ENCODE measurements around the gene RRP8. TPM values are rescaled to one million over a fixed set of nuclear protein-coding genes. Genes with fewer than 3 reads are reported as not detected.

The RRP8 gene
- total and polyA plus RNA-seq, 2 of the 8 experiments (the other 6 are each of a cell fraction or from before 2014, with no cell fraction given), result 4.2 to 14.9 TPM

DNA sequence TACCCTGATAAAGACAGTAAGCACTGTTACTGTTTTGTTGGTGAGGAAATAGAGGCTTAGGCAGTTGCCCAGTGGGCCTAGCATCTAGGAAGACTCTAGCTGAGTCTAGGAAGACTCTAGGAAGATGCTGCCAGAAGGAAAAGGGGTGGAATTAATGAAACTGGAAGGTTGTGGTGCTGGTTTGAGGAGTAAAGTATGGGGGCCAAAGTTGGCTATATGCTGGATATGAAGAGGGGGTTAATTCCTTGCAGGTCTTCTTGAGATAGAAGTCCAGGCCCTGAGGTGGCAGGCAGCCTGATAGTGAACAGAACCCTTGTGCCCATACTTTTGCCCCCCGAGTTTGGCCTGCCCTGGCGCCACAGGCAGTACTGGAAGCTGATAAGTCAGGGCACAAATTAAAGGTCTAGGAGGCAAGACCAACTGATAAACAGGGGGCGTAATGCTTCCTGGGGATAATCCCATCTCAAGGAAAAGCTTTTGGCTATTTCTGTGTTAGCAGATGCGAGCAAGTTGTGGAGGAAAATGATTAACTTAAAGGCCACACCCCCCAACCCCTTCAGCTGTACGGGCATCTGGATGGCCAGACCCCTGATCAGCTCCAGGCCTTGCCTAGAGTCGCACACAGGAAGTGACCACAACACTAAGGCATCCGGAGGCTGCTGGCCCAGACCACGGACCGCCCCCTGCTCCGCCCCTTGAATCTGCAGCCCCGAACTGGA is 3.2 kb upstream of the RRP8 start (continued):
- TF ChIP-seq, protein P1, sequence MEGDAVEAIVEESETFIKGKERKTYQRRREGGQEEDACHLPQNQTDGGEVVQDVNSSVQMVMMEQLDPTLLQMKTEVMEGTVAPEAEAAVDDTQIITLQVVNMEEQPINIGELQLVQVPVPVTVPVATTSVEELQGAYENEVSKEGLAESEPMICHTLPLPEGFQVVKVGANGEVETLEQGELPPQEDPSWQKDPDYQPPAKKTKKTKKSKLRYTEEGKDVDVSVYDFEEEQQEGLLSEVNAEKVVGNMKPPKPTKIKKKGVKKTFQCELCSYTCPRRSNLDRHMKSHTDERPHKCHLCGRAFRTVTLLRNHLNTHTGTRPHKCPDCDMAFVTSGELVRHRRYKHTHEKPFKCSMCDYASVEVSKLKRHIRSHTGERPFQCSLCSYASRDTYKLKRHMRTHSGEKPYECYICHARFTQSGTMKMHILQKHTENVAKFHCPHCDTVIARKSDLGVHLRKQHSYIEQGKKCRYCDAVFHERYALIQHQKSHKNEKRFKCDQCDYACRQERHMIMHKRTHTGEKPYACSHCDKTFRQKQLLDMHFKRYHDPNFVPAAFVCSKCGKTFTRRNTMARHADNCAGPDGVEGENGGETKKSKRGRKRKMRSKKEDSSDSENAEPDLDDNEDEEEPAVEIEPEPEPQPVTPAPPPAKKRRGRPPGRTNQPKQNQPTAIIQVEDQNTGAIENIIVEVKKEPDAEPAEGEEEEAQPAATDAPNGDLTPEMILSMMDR (IDR thresholded peaks at IDR 0.05; ENCODE audit: control extremely low read depth in 1 of 3, insufficient read depth in 1 of 3, low read depth in 1 of 3, low read length in 3 of 3), result 0 out of 4 replicates have a peak, but pooled peaks of 1 of the 3 experiments have one; percentile 6
- TF ChIP-seq JUND (IDR thresholded peaks at IDR 0.05; ENCODE audit: low read length) (peak; percentile 94), TBP (IDR thresholded peaks at IDR 0.05; ENCODE audit: low read depth, low read length) (peak; percentile 74), SP1 (IDR thresholded peaks at IDR 0.05; ENCODE audit: low read depth, low read length) (peak; percentile 38; the same call in 1 of the 2 replicates), KDM4A (IDR thresholded peaks at IDR 0.05; ENCODE audit: low read depth, low read length, severe bottlenecking) (no peak), TAF1 (IDR thresholded peaks at IDR 0.05; ENCODE audit: low read depth, low read length) (peak; percentile 63), KDM5A (IDR thresholded peaks at IDR 0.05; ENCODE audit: low read length) (no peak), TCF12 (IDR thresholded peaks at IDR 0.05; ENCODE audit: low read depth, low read length) (0 out of 2 replicates have a peak, but pooled peaks have one; percentile 39), SRF (IDR thresholded peaks at IDR 0.05; ENCODE audit: low read depth, low read length) (peak; percentile 93; the same call in 1 of the 2 replicates), POU5F1 (IDR thresholded peaks at IDR 0.05; ENCODE audit: low read depth, low read length) (no peak), ASH2L (IDR thresholded peaks at IDR 0.05; ENCODE audit: low read length) (peak; percentile 44), SIN3A (conservative IDR thresholded peaks at IDR 0.05 in 1 of 2, IDR thresholded peaks at IDR 0.05 in 1 of 2; ENCODE audit: low read depth in 1 of 2, low read length in 2 of 2) (0 out of 4 replicates have a peak, but pooled peaks of 1 of the 2 experiments have one; percentile 21), TAF7 (optimal IDR thresholded peaks at IDR 0.05; ENCODE audit: borderline replicate concordance, low read depth, low read length) (peak; percentile 85), GABPA (IDR thresholded peaks at IDR 0.05; ENCODE audit: borderline replicate concordance, insufficient read depth, low read length) (no peak), BRCA1 (IDR thresholded peaks at IDR 0.05; ENCODE audit: low read depth, low read length) (no peak)
- TF ChIP-seq, protein P2, sequence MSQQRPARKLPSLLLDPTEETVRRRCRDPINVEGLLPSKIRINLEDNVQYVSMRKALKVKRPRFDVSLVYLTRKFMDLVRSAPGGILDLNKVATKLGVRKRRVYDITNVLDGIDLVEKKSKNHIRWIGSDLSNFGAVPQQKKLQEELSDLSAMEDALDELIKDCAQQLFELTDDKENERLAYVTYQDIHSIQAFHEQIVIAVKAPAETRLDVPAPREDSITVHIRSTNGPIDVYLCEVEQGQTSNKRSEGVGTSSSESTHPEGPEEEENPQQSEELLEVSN (IDR thresholded peaks at IDR 0.05), result no peak
- TF ChIP-seq, protein P3, sequence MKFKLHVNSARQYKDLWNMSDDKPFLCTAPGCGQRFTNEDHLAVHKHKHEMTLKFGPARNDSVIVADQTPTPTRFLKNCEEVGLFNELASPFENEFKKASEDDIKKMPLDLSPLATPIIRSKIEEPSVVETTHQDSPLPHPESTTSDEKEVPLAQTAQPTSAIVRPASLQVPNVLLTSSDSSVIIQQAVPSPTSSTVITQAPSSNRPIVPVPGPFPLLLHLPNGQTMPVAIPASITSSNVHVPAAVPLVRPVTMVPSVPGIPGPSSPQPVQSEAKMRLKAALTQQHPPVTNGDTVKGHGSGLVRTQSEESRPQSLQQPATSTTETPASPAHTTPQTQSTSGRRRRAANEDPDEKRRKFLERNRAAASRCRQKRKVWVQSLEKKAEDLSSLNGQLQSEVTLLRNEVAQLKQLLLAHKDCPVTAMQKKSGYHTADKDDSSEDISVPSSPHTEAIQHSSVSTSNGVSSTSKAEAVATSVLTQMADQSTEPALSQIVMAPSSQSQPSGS (IDR thresholded peaks at IDR 0.05; ENCODE audit: low read length), result peak; percentile 72; the same call in 1 of the 2 replicates
- TF ChIP-seq, protein P4, sequence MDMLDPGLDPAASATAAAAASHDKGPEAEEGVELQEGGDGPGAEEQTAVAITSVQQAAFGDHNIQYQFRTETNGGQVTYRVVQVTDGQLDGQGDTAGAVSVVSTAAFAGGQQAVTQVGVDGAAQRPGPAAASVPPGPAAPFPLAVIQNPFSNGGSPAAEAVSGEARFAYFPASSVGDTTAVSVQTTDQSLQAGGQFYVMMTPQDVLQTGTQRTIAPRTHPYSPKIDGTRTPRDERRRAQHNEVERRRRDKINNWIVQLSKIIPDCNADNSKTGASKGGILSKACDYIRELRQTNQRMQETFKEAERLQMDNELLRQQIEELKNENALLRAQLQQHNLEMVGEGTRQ (IDR thresholded peaks at IDR 0.05; ENCODE audit: low read length), result no peak
